Measurements from ENCODE around the gene LARGE2.

DNA sequence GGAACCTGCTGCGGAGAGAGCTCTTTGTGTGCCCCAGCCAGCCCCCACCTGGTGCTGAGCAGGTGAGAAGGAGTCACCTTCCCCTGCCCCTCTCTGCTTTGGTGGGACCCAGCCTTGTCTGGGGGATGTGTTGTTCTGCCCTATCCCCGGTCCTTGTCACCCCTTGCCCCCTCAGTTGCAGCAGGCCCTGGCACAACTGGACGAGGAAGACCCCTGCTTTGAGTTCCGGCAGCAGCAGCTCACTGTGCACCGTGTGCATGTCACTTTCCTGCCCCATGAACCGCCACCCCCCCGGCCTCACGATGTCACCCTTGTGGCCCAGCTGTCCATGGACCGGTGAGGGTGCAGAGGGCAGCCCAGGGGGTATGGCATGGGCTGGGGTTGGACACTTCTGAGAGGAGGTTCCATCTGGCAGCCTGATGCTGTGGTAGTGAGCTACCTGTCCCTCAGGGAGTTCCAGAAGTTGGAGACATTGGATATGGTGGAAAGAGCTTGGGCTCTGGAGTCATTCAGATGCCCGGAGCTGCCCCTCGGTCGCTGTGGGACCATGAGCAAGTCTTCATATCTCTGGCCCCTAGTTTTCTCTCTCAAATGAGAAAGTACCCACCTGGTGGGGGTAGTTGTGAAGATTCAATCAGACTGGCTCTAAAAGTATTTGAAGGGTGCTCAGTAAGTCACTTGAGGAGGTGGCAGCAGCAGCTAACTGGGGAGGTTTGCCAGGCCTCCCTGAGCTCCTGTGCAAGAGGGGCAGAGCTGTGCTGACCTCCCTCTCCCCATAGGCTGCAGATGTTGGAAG, 4.3 kb downstream of the LARGE2 start:
- TF ChIP-seq, protein P1, sequence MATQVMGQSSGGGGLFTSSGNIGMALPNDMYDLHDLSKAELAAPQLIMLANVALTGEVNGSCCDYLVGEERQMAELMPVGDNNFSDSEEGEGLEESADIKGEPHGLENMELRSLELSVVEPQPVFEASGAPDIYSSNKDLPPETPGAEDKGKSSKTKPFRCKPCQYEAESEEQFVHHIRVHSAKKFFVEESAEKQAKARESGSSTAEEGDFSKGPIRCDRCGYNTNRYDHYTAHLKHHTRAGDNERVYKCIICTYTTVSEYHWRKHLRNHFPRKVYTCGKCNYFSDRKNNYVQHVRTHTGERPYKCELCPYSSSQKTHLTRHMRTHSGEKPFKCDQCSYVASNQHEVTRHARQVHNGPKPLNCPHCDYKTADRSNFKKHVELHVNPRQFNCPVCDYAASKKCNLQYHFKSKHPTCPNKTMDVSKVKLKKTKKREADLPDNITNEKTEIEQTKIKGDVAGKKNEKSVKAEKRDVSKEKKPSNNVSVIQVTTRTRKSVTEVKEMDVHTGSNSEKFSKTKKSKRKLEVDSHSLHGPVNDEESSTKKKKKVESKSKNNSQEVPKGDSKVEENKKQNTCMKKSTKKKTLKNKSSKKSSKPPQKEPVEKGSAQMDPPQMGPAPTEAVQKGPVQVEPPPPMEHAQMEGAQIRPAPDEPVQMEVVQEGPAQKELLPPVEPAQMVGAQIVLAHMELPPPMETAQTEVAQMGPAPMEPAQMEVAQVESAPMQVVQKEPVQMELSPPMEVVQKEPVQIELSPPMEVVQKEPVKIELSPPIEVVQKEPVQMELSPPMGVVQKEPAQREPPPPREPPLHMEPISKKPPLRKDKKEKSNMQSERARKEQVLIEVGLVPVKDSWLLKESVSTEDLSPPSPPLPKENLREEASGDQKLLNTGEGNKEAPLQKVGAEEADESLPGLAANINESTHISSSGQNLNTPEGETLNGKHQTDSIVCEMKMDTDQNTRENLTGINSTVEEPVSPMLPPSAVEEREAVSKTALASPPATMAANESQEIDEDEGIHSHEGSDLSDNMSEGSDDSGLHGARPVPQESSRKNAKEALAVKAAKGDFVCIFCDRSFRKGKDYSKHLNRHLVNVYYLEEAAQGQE (IDR thresholded peaks at IDR 0.05; ENCODE audit: low read depth, low read length): no peak
- no peak for TF ChIP-seq POLR2AphosphoS5 (IDR thresholded peaks at IDR 0.05; ENCODE audit: low read length)
- TF ChIP-seq TAF1 (IDR thresholded peaks at IDR 0.05; ENCODE audit: borderline replicate concordance, low read depth, low read length): no peak

Measured in GM12878 (cell line).